ENCODE data around the gene INO80D. TPM values are rescaled to one million over a fixed set of nuclear protein-coding genes. Genes with fewer than 3 reads are reported as not detected.
"Not testable (repeated sequence)": the region's sequence is repeated elsewhere in the genome, so short reads cannot be mapped to it uniquely, and the experiment has no call there.

The INO80D gene
- total RNA-seq (10 to 100 TPM; 15.4 to 17.7 (median 16.5) TPM), polyA plus RNA-seq (1 to 10 TPM; 1.7 to 4.0 (median 2.4) TPM)
- long read RNA-seq, donor 1, partial matches to known transcripts, result 0 of 1 reads
- long read RNA-seq, donor 1, other reads (novel, unspliced or antisense), result 1 of 1 reads
- long read RNA-seq, donor 2, partial matches to known transcripts, result 4 of 6 reads
- long read RNA-seq, donor 2, other reads (novel, unspliced or antisense), result 2 of 6 reads

- H3K27ac ChIP-seq, result peak within 1 kb of the TSS; percentile 96
- intact Hi-C loops (cut with DNase I), result loop anchor here in 1 of 2 donors (5.0 kb wide), 1 partner anchor 71 kb away; the partner anchor contains the start of genes EEF1B2 and NDUFS1
- WGBS, 3 donors, result 0 to 1% (median 0%) methylated on average over 34 to 39 of the region's 39 CpGs
These were observed at the start of gene INO80D for GRCh38 chr2:206085742-206086445. TSS of gene INO80D (minus strand) at chr2:206086174. CDS start at chr2:206063016, 23,158 bp downstream.

GRCh38 chr2:206127656-206128055 lies 41.7 kb upstream of the INO80D start:
- Histone ChIP-seq H3K36me3 (ENCODE audit: insufficient read depth in 1 of 2, low read depth in 1 of 2) (peaks cover 0 to 100% of the 10 kb centered on the region in 2 donors), H3K9me3 (no peaks in the 10 kb centered on the region), H3K4me1 (no peaks in the 10 kb centered on the region), H3K27me3 (ENCODE audit: insufficient read depth in 3 of 3, low read length in 2 of 3) (no peaks in the 10 kb centered on the region), H3K4me3 (no peak overlapping the region), H3K27ac (no peak overlapping the region)
- ATAC-seq, result no peak
- TF ChIP-seq, protein P1, sequence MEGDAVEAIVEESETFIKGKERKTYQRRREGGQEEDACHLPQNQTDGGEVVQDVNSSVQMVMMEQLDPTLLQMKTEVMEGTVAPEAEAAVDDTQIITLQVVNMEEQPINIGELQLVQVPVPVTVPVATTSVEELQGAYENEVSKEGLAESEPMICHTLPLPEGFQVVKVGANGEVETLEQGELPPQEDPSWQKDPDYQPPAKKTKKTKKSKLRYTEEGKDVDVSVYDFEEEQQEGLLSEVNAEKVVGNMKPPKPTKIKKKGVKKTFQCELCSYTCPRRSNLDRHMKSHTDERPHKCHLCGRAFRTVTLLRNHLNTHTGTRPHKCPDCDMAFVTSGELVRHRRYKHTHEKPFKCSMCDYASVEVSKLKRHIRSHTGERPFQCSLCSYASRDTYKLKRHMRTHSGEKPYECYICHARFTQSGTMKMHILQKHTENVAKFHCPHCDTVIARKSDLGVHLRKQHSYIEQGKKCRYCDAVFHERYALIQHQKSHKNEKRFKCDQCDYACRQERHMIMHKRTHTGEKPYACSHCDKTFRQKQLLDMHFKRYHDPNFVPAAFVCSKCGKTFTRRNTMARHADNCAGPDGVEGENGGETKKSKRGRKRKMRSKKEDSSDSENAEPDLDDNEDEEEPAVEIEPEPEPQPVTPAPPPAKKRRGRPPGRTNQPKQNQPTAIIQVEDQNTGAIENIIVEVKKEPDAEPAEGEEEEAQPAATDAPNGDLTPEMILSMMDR (IDR thresholded peaks at IDR 0.05), result no peak
- DNase-seq, result no peak
- intact Hi-C loops (cut with DNase I), result no loop called here

More at GRCh38 chr2:206085742-206086445, at the start of gene INO80D:
- Histone ChIP-seq H3K36me3 (ENCODE audit: insufficient read depth in 1 of 2, low read depth in 1 of 2) (peaks cover 0 to 14% of the 10 kb centered on the region in 2 donors), H3K4me1 (peaks cover 8% of the 10 kb centered on the region), H3K9me3 (no peaks in the 10 kb centered on the region), H3K4me3 (peak within 1 kb of the TSS; percentile 88), H3K27me3 (ENCODE audit: insufficient read depth in 3 of 3, low read length in 2 of 3) (no peaks in the 10 kb centered on the region)
- TF ChIP-seq, protein P1 (IDR thresholded peaks at IDR 0.05), result peak; percentile 40
- peak; percentile 84 to 90 (median 88) for ATAC-seq
- peak; percentile 73 to 86 for DNase-seq

DNA sequence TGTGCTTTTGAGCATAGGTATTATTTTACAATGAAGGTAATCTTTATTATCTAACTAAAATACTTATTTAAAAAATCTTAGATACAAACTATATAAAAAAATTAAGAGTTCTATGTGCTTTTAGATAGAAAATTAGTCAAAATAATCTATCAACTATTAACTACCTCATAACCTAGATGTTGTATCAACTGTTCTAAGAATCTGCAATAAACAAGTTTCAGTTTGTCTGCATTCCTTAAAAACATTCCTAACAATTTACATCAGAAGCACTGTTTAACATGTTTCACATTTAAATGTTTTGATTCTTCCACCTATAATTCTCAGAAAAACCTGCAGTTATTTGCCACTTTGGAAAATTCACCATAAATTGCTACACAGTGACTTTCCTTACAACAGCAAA lies 39.9 kb upstream of the INO80D start:
- H3K4me1 ChIP-seq, result no peaks in the 10 kb centered on the region
- no peaks in the 10 kb centered on the region for H3K9me3 ChIP-seq
- no peaks in the 10 kb centered on the region for H3K27me3 ChIP-seq (ENCODE audit: insufficient read depth in 3 of 3, low read length in 2 of 3)
- no peak overlapping the region for H3K4me3 ChIP-seq
- H3K27ac ChIP-seq, result no peak overlapping the region
- peaks cover 13 to 100% of the 10 kb centered on the region in 2 donors for H3K36me3 ChIP-seq (ENCODE audit: insufficient read depth in 1 of 2, low read depth in 1 of 2)
- DNase-seq (no peak), ATAC-seq (no peak)
- intact Hi-C loops (cut with DNase I), result no loop called here
- TF ChIP-seq, protein P1 (IDR thresholded peaks at IDR 0.05), result no peak

- intact Hi-C loops (cut with DNase I); H3K4me3 ChIP-seq; H3K9me3 ChIP-seq; DNase-seq; H3K4me1 ChIP-seq; ATAC-seq; H3K27ac ChIP-seq; H3K27me3 ChIP-seq (ENCODE audit: insufficient read depth in 3 of 3, low read length in 2 of 3): not testable (repeated sequence)
- 94 to 100% (median 99%) methylated on average over 3 of the region's 3 CpGs for WGBS, 3 donors
- H3K36me3 ChIP-seq (ENCODE audit: insufficient read depth in 1 of 2, low read depth in 1 of 2), result peaks cover 19 to 88% of the 10 kb centered on the region in 2 donors
These were observed 36.6 kb upstream of the INO80D start for GRCh38 chr2:206122569-206122968.

- no peaks in the 10 kb centered on the region for H3K9me3 ChIP-seq
- TF ChIP-seq, protein P1 (IDR thresholded peaks at IDR 0.05), result no peak
- H3K27ac ChIP-seq, result no peak overlapping the region
- ATAC-seq (no peak), DNase-seq (no peak)
- H3K36me3 ChIP-seq (ENCODE audit: insufficient read depth in 1 of 2, low read depth in 1 of 2), result peaks cover 9 to 81% of the 10 kb centered on the region in 2 donors
- no peaks in the 10 kb centered on the region for H3K4me1 ChIP-seq
- H3K4me3 ChIP-seq, result no peak overlapping the region
- intact Hi-C loops (cut with DNase I), result no loop called here
- H3K27me3 ChIP-seq (ENCODE audit: insufficient read depth in 3 of 3, low read length in 2 of 3), result no peaks in the 10 kb centered on the region
- WGBS, 3 donors, result 92 to 96% (median 95%) methylated on average over 21 of the region's 21 CpGs
These were observed 30.3 kb upstream of the INO80D start for GRCh38 chr2:206116278-206116677.
